ENCODE data around the gene SLC22A23. TPM values are rescaled to one million over a fixed set of nuclear protein-coding genes. Genes with fewer than 3 reads are reported as not detected.
A peak's percentile ranks its signal among the peaks of the same experiment; 100 is the strongest.

The SLC22A23 gene
- total RNA-seq, 1 experiment from 2014 or later, result 5.7 TPM

- H3K27ac ChIP-seq (ENCODE audit: low read length), result peak overlapping the region; percentile 63
- ChIA-PET CTCF (interaction anchor here (0.5 to 0.7 kb wide), 2 partner anchors 12 to 142 kb away, joined by 3 to 6 read pairs; no protein-coding TSS in a partner anchor), POLR2A (ENCODE audit: unreplicated experiment) (no interaction called here)
- intact Hi-C loops (cut with micrococcal nuclease), result no loop called here
- H3K4me3 ChIP-seq (ENCODE audit: low read length), result no peak overlapping the region
- peaks cover 46% of the 10 kb centered on the region for H3K4me1 ChIP-seq (ENCODE audit: insufficient read depth, low read length)
- H3K4me2 ChIP-seq (ENCODE audit: low read length), result peak overlapping the region; percentile 35; the same call in 1 of the 2 replicates
- no peaks in the 10 kb centered on the region for H3K27me3 ChIP-seq (ENCODE audit: low read length)
- no peaks in the 10 kb centered on the region for H4K20me1 ChIP-seq (ENCODE audit: low read length)
- H3K9me2 ChIP-seq (replicated peaks; ENCODE audit: low read length), result no peaks in the 10 kb centered on the region
- no peaks in the 10 kb centered on the region for H3F3A ChIP-seq (ENCODE audit: low read length, unreplicated experiment)
- no peaks in the 10 kb centered on the region for H3K36me3 ChIP-seq (ENCODE audit: low read depth, low read length)
- DNase-seq (peak; percentile 89), ATAC-seq (peak; percentile 64)
- no peaks in the 10 kb centered on the region for H3K79me2 ChIP-seq (ENCODE audit: low read length)
- BruUV-seq (replicated peaks), result no TSS peak
- H3K9ac ChIP-seq (ENCODE audit: low read length), result no peak overlapping the region
- TF ChIP-seq CTCF (conservative IDR thresholded peaks at IDR 0.05; ENCODE audit: low read depth, low read length) (no peak), EZH2phosphoT487 (IDR thresholded peaks at IDR 0.05; ENCODE audit: borderline replicate concordance, low read length) (no peak), EZH2 (IDR thresholded peaks at IDR 0.05; ENCODE audit: low read length, unreplicated experiment) (no peak)
- H2AFZ ChIP-seq (ENCODE audit: low read length), result no peak overlapping the region
- no peaks in the 10 kb centered on the region for H3K9me3 ChIP-seq (ENCODE audit: low read length)
Observed at GRCh38 chr6:3419624-3420272, 37.1 kb downstream of the SLC22A23 start.

- peak; percentile 18; the same call in 1 of the 2 replicates for ATAC-seq
- intact Hi-C loops (cut with micrococcal nuclease), result no loop called here
- POLR2A ChIA-PET (ENCODE audit: unreplicated experiment), result no interaction called here
Observed at GRCh38 chr6:3418496-3419060, 38.3 kb downstream of the SLC22A23 start.

More at GRCh38 chr6:3418496-3419060, 38.3 kb downstream of the SLC22A23 start:
- peak overlapping the region; percentile 41; the same call in 1 of the 2 replicates for H3K4me2 ChIP-seq (ENCODE audit: low read length)
- TF ChIP-seq EZH2 (IDR thresholded peaks at IDR 0.05; ENCODE audit: low read length, unreplicated experiment) (no peak), CTCF (conservative IDR thresholded peaks at IDR 0.05; ENCODE audit: low read depth, low read length) (no peak), EZH2phosphoT487 (IDR thresholded peaks at IDR 0.05; ENCODE audit: borderline replicate concordance, low read length) (no peak)
- H3K9me2 ChIP-seq (replicated peaks; ENCODE audit: low read length), result no peaks in the 10 kb centered on the region
- peaks cover 49% of the 10 kb centered on the region for H3K4me1 ChIP-seq (ENCODE audit: insufficient read depth, low read length)
- no peaks in the 10 kb centered on the region for H3K36me3 ChIP-seq (ENCODE audit: low read depth, low read length)
- H3K9me3 ChIP-seq (ENCODE audit: low read length), result no peaks in the 10 kb centered on the region
- CTCF ChIA-PET, result no interaction called here
- H3K4me3 ChIP-seq (ENCODE audit: low read length), result no peak overlapping the region
- no peaks in the 10 kb centered on the region for H3F3A ChIP-seq (ENCODE audit: low read length, unreplicated experiment)
- no peak overlapping the region for H2AFZ ChIP-seq (ENCODE audit: low read length)
- no peaks in the 10 kb centered on the region for H3K27me3 ChIP-seq (ENCODE audit: low read length)
- H3K9ac ChIP-seq (ENCODE audit: low read length), result no peak overlapping the region
- no TSS peak for BruUV-seq (replicated peaks)
- H3K27ac ChIP-seq (ENCODE audit: low read length), result peak overlapping the region; percentile 63; the same call in 1 of the 2 replicates
- H3K79me2 ChIP-seq (ENCODE audit: low read length), result no peaks in the 10 kb centered on the region
- peak; percentile 64 for DNase-seq
- no peaks in the 10 kb centered on the region for H4K20me1 ChIP-seq (ENCODE audit: low read length)

Measured in PC-3 (cell line).